ENCODE results near the gene ITGB6. TPM values are rescaled to one million over a fixed set of nuclear protein-coding genes. Genes with fewer than 3 reads are reported as not detected.
"Not testable (repeated sequence)": the region's sequence is repeated elsewhere in the genome, so short reads cannot be mapped to it uniquely, and the experiment has no call there.

The ITGB6 gene
- total and polyA plus RNA-seq, 2 of the 4 experiments (the other 2 are of a cell fraction), result under 0.01 TPM; not detected in 1

DNA sequence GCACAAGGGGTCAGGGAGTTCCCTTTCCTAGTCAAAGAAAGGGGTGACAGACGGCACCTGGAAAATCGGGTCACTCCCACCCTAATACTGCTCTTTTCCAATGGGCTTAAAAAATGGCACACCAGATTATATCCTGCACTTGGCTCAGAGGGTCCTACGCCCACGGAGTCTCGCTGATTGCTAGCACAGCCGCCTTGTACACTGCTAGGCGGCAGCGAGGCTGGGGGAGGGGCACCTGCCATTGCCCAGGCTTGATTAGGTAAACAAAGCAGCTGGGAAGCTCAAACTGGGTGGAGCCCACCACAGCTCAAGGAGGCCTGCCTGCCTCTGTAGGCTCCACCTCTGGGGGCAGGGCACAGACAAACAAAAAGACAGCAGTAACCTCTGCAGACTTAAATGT lies 85.4 kb downstream of the ITGB6 start:
- H3K56ac ChIP-seq (ENCODE audit: extremely low read depth, insufficient read depth, low read length); DNase-seq; H2BK15ac ChIP-seq (ENCODE audit: low read depth, low read length); POLR2A ChIA-PET (ENCODE audit: unreplicated experiment); H4K8ac ChIP-seq (ENCODE audit: low read depth in 2 of 2, low read length in 2 of 2); dilution Hi-C loops (cut with HindIII; ENCODE audit: low sequenced_read_pairs, unreplicated experiment); H4K91ac ChIP-seq (ENCODE audit: insufficient read depth, low read depth, low read length); CTCF ChIA-PET; H3K36me3 ChIP-seq (ENCODE audit: control insufficient read depth, insufficient read depth, low read length); ATAC-seq (ENCODE audit: low read depth); H4K5ac ChIP-seq (ENCODE audit: low read depth, low read length); H3K4me3 ChIP-seq (ENCODE audit: insufficient read depth, low read depth, low read length); H2BK120ac ChIP-seq (ENCODE audit: low read depth, low read length); H3K23ac ChIP-seq (ENCODE audit: low read depth, low read length); H3K4me1 ChIP-seq (ENCODE audit: control insufficient read depth, insufficient read depth, low read length); H2AK9ac ChIP-seq (replicated peaks; ENCODE audit: low read depth, low read length, poor library complexity); H3K18ac ChIP-seq (ENCODE audit: low read depth, low read length); H3K27me3 ChIP-seq (ENCODE audit: control insufficient read depth, insufficient read depth, low read length); H3K79me1 ChIP-seq (ENCODE audit: low read depth in 1 of 2, low read length in 2 of 2); H3K4ac ChIP-seq (ENCODE audit: low read depth, low read length); H3K9ac ChIP-seq (ENCODE audit: low read depth, low read length); H2BK20ac ChIP-seq (ENCODE audit: low read depth, low read length); H2AK5ac ChIP-seq (ENCODE audit: low read depth, low read length); H4K20me1 ChIP-seq (ENCODE audit: insufficient read depth, low read length); H3K9me1 ChIP-seq (ENCODE audit: insufficient read depth, low read length); H3K9me3 ChIP-seq (ENCODE audit: control insufficient read depth, insufficient read depth, low read length); H3K4me2 ChIP-seq (ENCODE audit: low read depth, low read length); H2BK5ac ChIP-seq (ENCODE audit: low read depth, low read length, poor library complexity, severe bottlenecking); BruUV-seq (replicated peaks); H3K27ac ChIP-seq (ENCODE audit: insufficient read depth, low read length); H2AFZ ChIP-seq (replicated peaks; ENCODE audit: low read length, poor library complexity); H3K14ac ChIP-seq (replicated peaks; ENCODE audit: low read depth, low read length): not testable (repeated sequence)
- intact Hi-C loops (cut with micrococcal nuclease) (loop anchor here (5.0 to 10.0 kb wide), 3 partner anchors 138 to 948 kb away; partner anchors contain the start of gene RBMS1), in situ Hi-C loops (cut with MboI; ENCODE audit: low sequenced_read_pairs) (loop anchor here (5.0 kb wide), 1 partner anchor 138 kb away; no protein-coding TSS in a partner anchor)
- WGBS, 2 experiments (ENCODE audit: extremely low coverage in 2 of 2, insufficient read length in 1 of 2), result no CpG with 5 or more reads among the region's 8 CpGs
